ENCODE measurements around the gene RANBP17.

Gene RANBP17

DNA sequence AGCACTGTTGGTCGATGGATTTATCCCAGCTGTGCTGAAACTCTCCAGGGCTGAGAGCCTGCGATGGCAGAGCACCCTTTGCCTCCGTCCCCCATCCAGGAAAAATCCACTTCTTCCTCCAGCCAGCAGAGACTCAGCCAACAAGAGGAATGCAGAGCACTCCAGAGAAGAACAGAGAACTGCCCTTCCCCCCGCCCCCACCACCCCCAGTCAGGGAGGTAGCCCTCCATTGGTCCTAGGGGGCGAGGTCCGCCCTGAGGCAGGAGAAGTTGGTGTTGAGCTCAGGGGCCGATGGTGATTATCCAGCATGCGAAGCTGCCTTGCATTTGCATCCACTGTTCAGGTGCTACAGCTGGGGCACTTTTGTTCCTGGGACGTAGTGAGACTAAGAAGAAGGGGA, 456.2 kb downstream of the RANBP17 start:
- no peak for DNase-seq (ENCODE audit: low read depth)

DNA sequence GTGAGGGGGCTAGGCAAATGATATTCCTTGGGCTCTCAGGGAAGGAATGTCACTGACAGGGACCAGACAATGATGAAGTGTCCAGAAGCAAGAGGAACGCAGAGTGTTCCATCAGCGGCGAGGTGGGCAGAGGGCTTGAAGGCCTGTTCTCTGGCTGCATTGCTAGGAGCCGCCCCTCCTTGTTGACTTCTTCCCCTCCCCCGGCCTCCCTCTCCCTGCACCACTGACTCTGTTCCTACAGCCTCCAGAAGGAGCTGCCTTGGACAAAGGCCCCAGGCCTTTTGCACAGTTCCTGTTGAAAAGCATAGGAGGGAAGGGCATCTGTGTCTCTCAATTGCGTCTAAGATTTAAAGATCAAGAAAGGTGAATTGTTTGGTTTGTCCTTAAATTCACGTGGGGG, 459.6 kb downstream of the RANBP17 start:
- DNase-seq (ENCODE audit: low read depth) = no peak

DNA sequence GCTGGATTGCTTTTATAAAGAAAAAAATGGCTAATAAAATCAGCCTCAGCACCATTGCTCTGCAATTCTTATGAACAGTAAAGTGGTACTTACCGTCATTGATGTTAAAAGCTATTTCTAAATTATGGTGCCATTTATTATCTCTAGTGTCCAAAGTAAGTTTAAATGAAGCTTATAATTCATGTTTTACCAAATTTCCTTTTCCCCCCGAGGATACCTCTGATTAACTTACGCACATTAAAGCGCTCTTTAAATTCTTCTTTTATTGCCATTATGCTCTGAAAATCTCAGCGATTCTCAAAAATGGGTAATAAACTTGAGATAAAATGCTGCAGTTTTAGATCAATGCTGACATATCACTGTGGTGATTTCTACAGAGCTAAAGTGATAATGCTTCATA, 460.7 kb downstream of the RANBP17 start:
- DNase-seq (ENCODE audit: low read depth) = no peak

- DNase-seq (ENCODE audit: low read depth) = no peak
Measured at GRCh38 chr5:171323007-171323406, 461.2 kb downstream of the RANBP17 start.

DNA sequence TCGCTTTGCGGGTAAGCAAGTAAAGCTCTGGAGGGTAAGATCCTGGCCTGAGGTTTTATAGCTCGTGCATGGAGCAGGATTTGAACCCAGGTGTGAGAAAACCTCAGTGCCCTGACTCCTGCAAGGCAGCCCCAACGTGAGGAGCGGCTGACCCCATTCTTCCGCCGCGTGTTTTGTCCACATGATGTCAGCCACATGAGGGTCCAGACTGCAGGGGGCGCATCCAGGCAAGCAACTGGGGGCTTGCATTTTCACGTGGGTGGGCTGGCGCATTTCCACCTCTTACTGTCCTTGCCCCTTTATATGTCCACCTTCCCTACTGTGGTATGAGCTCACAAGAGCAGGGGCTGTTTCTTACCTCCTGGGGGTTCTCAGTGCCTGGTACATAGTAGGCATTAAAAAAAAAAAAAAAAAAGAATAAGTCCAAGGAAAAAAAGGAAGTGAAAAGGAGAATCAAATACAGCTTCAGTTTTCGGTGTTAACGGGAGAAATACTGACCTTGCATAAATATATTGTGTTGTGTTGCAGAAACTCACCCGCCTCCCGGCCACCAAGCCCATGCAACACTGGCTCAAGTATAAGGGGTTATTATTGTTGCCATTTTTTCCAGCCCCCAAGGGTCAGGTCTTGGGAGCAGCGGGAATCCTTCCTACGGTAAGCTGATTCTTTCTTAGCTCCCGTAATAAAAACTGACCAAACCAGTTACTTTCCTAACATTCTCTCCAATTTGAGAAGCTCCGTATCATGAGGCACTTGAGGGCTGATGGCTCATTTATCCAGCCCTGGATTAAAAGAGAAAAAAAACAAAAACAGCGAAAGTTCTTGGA, 462.2 kb downstream of the RANBP17 start:
- no peak for DNase-seq (ENCODE audit: low read depth)

DNA sequence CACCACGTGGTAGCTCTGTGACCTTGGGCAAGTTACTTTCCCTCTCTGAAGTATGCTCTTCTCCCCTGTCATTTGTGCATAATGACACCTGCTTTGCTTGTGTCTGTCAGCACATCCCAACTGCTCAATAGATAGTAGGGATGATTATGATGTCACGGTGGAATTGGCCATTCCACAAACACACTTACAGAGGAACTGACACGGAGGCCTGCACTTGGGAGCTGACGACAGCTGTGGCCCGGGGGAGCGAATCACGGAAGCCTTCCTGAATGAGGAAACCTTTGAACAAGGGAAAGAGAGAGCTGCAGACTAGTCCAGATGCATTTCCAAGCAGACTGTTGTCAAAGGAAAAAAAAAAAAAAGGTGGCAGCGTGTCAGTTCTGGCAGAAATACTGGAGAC, 468.2 kb downstream of the RANBP17 start:
- no peak for DNase-seq (ENCODE audit: low read depth)

DNA sequence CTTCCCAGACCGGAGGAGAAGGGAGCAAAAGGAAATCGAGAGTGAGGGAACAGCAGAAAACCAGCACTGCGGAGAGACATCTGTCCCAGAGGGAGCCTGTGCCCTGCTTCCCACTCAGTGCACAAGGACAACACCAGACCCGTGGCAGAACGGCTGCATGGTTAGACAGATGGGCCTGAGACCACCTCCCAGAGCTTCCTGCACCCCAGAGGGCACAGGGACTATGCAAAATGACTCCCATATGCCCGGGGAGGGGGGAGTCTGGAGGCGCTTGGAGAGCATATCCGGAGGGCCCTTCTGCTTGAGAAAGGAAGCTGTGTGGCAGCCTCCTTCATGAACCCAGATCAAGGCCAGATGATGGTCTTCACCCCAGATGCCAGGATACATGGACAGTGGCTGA, 473.8 kb downstream of the RANBP17 start:
- no peak for DNase-seq (ENCODE audit: low read depth)

DNA sequence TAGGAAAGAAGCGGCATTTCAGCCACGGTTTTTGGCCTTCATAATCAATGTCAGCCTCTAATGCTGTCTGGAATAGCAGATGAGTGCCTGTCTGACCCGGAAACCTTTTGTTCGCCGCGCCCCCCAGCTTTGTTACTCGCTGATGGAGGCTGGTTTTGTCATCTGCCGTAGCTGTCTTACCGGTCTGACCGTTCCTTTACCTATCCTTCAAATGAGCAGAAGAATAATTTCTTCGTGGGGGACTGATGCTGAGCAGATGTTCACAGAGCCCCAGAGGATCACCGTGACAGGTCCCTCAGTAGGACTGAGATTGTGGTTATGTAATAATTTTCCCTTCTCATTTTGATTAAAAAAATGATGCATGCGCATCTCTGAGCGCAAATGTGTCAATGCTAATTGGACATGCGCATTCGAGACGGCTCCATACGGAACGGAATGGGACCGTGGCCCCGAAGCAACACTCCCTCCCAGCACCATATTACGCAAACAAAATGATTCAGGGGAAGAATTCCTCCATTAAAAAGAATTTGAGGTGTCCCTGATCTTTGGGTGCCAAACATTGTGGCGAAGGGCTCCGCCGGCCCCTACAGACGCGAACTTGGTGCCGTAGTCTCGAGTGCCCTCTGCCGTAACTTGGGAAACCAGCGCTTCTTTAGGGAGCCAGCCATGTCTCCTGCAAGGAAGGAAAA, 474.8 kb downstream of the RANBP17 start:
- DNase-seq (ENCODE audit: low read depth) = no peak

GRCh38 chr5:171337210-171337569, 475.4 kb downstream of the RANBP17 start:
- DNase-seq (ENCODE audit: low read depth) = no peak

- DNase-seq (ENCODE audit: low read depth) = no peak
Measured at GRCh38 chr5:171340042-171340441, 478.2 kb downstream of the RANBP17 start.

GRCh38 chr5:171340491-171340890, 478.7 kb downstream of the RANBP17 start:
- DNase-seq (ENCODE audit: low read depth) = no peak

DNA sequence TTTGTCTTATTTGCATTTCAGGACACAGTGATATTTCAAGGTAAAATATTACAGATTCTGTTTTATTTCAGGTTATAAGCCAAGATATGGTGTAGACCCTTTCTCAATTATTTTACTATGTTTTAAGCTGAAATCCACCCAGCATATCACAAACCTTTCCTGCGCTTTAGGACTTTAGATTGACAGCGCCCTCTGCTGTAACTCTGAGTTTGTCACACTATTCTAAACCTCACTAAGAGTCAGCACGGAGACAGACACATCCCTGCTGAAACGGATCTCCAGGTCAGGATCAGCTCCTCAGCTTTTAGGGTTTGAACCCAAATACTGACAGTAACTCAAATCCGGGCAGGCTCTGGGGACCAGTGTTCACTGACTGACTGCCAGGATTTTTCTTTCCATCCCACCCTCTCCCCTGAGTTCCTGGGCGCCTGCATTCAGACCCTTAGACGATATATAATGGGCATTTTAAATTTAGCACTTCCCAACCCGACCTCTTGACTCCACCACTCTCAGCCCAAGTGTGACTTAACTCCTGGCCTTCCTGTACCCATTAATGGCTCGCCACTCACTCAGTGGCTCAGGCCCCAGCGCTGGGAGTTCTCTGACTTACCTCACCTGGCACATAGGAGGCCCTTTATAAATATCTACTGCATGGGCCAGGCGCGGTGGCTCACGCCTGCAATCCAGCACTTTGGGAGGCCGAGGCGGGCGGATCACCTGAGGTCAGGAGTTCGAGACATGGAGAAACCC, 480.7 kb downstream of the RANBP17 start:
- no peak for DNase-seq (ENCODE audit: low read depth)

DNA sequence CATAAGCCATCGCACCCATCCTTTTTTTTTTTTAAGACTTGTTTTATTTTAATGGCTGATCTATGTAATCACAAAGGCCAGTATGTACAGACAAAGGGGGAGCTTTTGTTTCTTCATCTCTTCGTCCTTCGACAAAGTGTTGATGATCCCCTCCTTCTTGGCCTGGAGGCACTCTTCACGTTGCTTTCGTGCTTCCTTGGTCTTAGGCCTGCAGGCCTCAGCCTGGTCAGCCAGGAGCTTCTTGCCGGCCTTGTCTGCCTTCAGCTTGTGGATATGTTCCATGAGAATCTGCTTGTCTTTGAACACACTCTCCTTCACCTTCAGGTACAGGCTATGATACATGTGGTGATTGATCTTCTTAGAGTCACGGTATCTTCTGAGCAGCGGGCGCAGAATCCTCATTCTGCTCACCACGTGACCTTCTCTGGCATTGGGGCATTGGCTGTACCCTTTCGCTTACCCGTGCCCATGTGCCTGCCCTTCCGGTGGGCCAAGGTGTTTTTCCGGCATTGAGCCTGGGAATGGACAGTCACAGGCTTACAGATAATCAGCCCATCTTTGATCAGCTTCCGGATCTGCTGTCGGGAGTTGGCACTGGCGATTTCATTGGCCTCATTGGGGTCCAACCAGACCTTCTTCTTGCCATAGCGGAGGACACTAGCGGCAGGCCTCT, 483.3 kb downstream of the RANBP17 start:
- DNase-seq (ENCODE audit: low read depth) = no peak

Measured in stimulated activated CD4-positive, alpha-beta T cell treated with anti-CD3 and anti-CD28 coated beads, Interleukin-2, amount 100 ng/mL, for 4 hours (primary cell).